Activated T-cell treated with anti-CD3 and anti-CD28 coated beads, Interleukin-2, amount 50 U/mL, for 24 hours (primary cell): ENCODE data around the gene PSAP.

Experiments
- DNase-seq: peaks from one replicate; pipeline ENCODE4 v3.0.0-alpha.2; 2020
- H3K27ac Mint-ChIP-seq: 2 replicates; pipeline ENCODE4 v1.8.0; 2020; ENCODE audit warnings: mild to moderate bottlenecking, mixed read lengths
- H3K27me3 Mint-ChIP-seq: 2 replicates; pipeline ENCODE4 v1.8.0; 2020; ENCODE audit warnings: mixed read lengths
- H3K36me3 Mint-ChIP-seq: 2 replicates; pipeline ENCODE4 v1.8.0; 2020; ENCODE audit warnings: low read depth, mixed read lengths
- H3K4me1 Mint-ChIP-seq: 2 replicates; pipeline ENCODE4 v1.8.0; 2020; ENCODE audit warnings: low read depth, mixed read lengths
- H3K4me3 Mint-ChIP-seq: 2 replicates; pipeline ENCODE4 v1.8.0; 2020; ENCODE audit warnings: mild to moderate bottlenecking, moderate library complexity, mixed read lengths
- H3K9me3 Mint-ChIP-seq: 2 replicates; pipeline ENCODE4 v1.8.0; 2020; ENCODE audit warnings: mixed read lengths

Gene PSAP

GRCh38 chr10:71788954-71789353 lies 62.1 kb downstream of the PSAP start:
- Mint-ChIP-seq H3K4me1 (peaks cover 8% of the 10 kb centered on the region), H3K27ac (no peak overlapping the region), H3K4me3 (no peak overlapping the region), H3K36me3 (no peaks in the 10 kb centered on the region), H3K27me3 (no peaks in the 10 kb centered on the region), H3K9me3 (no peaks in the 10 kb centered on the region)
- DNase-seq, result no peak

- DNase-seq, result no peak
- Mint-ChIP-seq H3K27ac (no peak overlapping the region), H3K4me1 (peaks cover 6% of the 10 kb centered on the region)
Measured at GRCh38 chr10:71784679-71785272, 66.3 kb downstream of the PSAP start.

GRCh38 chr10:71783917-71784678 lies 67.0 kb downstream of the PSAP start:
- Mint-ChIP-seq H3K4me1 (peaks cover 6% of the 10 kb centered on the region), H3K36me3 (no peaks in the 10 kb centered on the region), H3K27me3 (no peaks in the 10 kb centered on the region), H3K4me3 (no peak overlapping the region), H3K9me3 (no peaks in the 10 kb centered on the region), H3K27ac (no peak overlapping the region)
- no peak for DNase-seq

More at GRCh38 chr10:71784679-71785272, 66.3 kb downstream of the PSAP start:
- no peaks in the 10 kb centered on the region for H3K36me3 Mint-ChIP-seq
- H3K9me3 Mint-ChIP-seq, result no peaks in the 10 kb centered on the region
- H3K4me3 Mint-ChIP-seq, result no peak overlapping the region
- no peaks in the 10 kb centered on the region for H3K27me3 Mint-ChIP-seq

- Mint-ChIP-seq H3K4me3 (no peak overlapping the region), H3K27ac (peak overlapping the region; percentile 10), H3K9me3 (no peaks in the 10 kb centered on the region), H3K36me3 (no peaks in the 10 kb centered on the region), H3K4me1 (peaks cover 6% of the 10 kb centered on the region), H3K27me3 (no peaks in the 10 kb centered on the region)
- no peak for DNase-seq
Measured at GRCh38 chr10:71782917-71783490, 68.0 kb downstream of the PSAP start.

GRCh38 chr10:71782221-71782916 lies 68.7 kb downstream of the PSAP start:
- Mint-ChIP-seq H3K4me1 (peaks cover 6% of the 10 kb centered on the region), H3K4me3 (no peak overlapping the region), H3K27ac (peak overlapping the region; percentile 10), H3K36me3 (no peaks in the 10 kb centered on the region), H3K27me3 (no peaks in the 10 kb centered on the region), H3K9me3 (no peaks in the 10 kb centered on the region)
- no peak for DNase-seq

GRCh38 chr10:71780719-71781118 lies 70.3 kb downstream of the PSAP start:
- Mint-ChIP-seq H3K36me3 (no peaks in the 10 kb centered on the region), H3K27ac (no peak overlapping the region), H3K9me3 (no peaks in the 10 kb centered on the region), H3K4me1 (peaks cover 20% of the 10 kb centered on the region), H3K4me3 (no peak overlapping the region), H3K27me3 (no peaks in the 10 kb centered on the region)
- DNase-seq, result no peak

- H3K27ac Mint-ChIP-seq, result no peak overlapping the region
Measured at GRCh38 chr10:71780156-71780555, 70.9 kb downstream of the PSAP start.

GRCh38 chr10:71779641-71780040 lies 71.4 kb downstream of the PSAP start:
- no peak overlapping the region for H3K27ac Mint-ChIP-seq
- H3K36me3 Mint-ChIP-seq, result no peaks in the 10 kb centered on the region
- H3K4me3 Mint-ChIP-seq, result no peak overlapping the region
- no peaks in the 10 kb centered on the region for H3K9me3 Mint-ChIP-seq
- peaks cover 31% of the 10 kb centered on the region for H3K4me1 Mint-ChIP-seq
- H3K27me3 Mint-ChIP-seq, result no peaks in the 10 kb centered on the region
- no peak for DNase-seq

More at GRCh38 chr10:71780156-71780555, 70.9 kb downstream of the PSAP start:
- peaks cover 26% of the 10 kb centered on the region for H3K4me1 Mint-ChIP-seq
- no peak overlapping the region for H3K4me3 Mint-ChIP-seq
- no peaks in the 10 kb centered on the region for H3K9me3 Mint-ChIP-seq
- H3K27me3 Mint-ChIP-seq, result no peaks in the 10 kb centered on the region
- no peaks in the 10 kb centered on the region for H3K36me3 Mint-ChIP-seq
- DNase-seq, result no peak

GRCh38 chr10:71778071-71778825 lies 72.8 kb downstream of the PSAP start:
- Mint-ChIP-seq H3K36me3 (no peaks in the 10 kb centered on the region), H3K4me1 (peaks cover 42% of the 10 kb centered on the region), H3K9me3 (no peaks in the 10 kb centered on the region), H3K4me3 (no peak overlapping the region), H3K27me3 (no peaks in the 10 kb centered on the region), H3K27ac (no peak overlapping the region)
- DNase-seq, result no peak

- Mint-ChIP-seq H3K27me3 (no peaks in the 10 kb centered on the region), H3K9me3 (no peaks in the 10 kb centered on the region), H3K36me3 (peaks cover 8% of the 10 kb centered on the region), H3K27ac (no peak overlapping the region), H3K4me3 (no peak overlapping the region), H3K4me1 (peaks cover 37% of the 10 kb centered on the region)
- no peak for DNase-seq
Measured at GRCh38 chr10:71777213-71777985, 73.7 kb downstream of the PSAP start.

- Mint-ChIP-seq H3K4me3 (no peak overlapping the region), H3K9me3 (no peaks in the 10 kb centered on the region), H3K27ac (no peak overlapping the region), H3K4me1 (peaks cover 46% of the 10 kb centered on the region), H3K36me3 (peaks cover 17% of the 10 kb centered on the region), H3K27me3 (no peaks in the 10 kb centered on the region)
- no peak for DNase-seq
Measured at GRCh38 chr10:71776481-71776925, 74.5 kb downstream of the PSAP start.

- no peak for DNase-seq
- Mint-ChIP-seq H3K27ac (peak overlapping the region; percentile 97), H3K27me3 (no peaks in the 10 kb centered on the region), H3K4me1 (peaks cover 60% of the 10 kb centered on the region), H3K4me3 (peak overlapping the region; percentile 90), H3K9me3 (no peaks in the 10 kb centered on the region), H3K36me3 (peaks cover 30% of the 10 kb centered on the region)
Measured at GRCh38 chr10:71774916-71775702, 75.9 kb downstream of the PSAP start.
